Measurements from ENCODE around the gene ZSCAN26. TPM values are rescaled to one million over a fixed set of nuclear protein-coding genes. Genes with fewer than 3 reads are reported as not detected.

Gene ZSCAN26
- total RNA-seq, 4 donors from 2014 or later, result 11.4 to 19.5 (median 14.8) TPM

DNA sequence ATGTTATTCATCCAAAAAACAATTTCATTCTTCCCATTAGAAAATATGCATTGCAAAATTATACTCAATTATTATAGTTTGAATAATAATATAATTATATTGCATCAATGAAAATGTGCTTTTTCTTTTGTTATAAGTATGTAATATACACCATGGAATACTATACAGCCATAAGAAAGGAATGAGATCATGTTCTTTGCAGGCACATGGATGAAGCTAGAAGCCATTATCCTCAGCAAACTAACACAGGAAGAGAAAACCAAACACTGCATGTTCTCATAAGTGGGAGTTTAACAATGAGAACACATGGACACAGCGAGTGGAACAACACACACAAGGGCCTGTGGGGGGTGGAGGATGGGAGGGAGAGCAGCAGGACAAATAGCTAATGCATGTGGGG, 9.9 kb upstream of the ZSCAN26 start:
- DNase-seq (ENCODE audit: low spot score) (no peak), ATAC-seq (ENCODE audit: low FRiP score) (no peak)
- TF ChIP-seq, protein P1, sequence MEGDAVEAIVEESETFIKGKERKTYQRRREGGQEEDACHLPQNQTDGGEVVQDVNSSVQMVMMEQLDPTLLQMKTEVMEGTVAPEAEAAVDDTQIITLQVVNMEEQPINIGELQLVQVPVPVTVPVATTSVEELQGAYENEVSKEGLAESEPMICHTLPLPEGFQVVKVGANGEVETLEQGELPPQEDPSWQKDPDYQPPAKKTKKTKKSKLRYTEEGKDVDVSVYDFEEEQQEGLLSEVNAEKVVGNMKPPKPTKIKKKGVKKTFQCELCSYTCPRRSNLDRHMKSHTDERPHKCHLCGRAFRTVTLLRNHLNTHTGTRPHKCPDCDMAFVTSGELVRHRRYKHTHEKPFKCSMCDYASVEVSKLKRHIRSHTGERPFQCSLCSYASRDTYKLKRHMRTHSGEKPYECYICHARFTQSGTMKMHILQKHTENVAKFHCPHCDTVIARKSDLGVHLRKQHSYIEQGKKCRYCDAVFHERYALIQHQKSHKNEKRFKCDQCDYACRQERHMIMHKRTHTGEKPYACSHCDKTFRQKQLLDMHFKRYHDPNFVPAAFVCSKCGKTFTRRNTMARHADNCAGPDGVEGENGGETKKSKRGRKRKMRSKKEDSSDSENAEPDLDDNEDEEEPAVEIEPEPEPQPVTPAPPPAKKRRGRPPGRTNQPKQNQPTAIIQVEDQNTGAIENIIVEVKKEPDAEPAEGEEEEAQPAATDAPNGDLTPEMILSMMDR (IDR thresholded peaks at IDR 0.05), result no peak

DNA sequence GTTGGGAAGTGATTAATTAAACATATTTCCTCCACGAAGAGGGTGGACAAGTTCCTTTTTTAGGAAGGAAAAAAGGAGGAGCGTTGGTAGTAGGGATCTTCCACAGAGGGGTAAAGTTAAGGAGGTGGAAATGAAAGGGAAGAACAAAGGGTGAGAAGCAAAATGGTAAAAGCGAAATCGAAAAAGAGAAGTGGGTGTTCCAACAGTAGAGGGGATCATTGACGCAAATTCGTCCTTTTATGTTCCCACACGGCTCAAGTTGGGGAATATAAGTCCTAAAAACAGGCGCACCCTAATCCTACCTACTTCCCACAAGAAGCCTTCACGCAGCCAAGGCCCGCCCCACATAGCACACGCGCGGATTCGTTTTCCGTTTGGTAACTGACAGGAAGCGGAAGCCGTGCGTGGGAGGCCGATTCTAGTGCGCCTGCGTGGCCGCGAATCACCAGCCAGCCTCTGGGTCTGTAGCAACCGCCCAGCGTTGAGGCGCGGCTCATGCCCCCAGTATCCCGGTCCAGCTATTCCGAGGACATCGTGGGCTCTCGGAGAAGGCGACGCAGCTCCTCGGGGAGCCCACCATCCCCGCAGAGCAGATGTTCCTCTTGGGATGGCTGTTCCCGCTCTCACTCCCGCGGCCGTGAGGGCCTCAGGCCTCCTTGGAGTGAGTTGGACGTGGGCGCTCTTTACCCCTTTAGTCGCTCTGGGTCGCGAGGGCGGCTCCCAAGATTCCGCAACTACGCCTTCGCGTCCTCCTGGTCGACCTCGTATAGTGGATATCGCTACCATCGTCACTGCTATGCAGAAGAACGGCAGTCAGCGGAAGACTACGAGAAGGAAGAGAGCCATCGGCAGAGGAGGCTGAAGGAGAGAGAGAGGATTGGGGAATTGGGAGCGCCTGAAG, 7.8 kb upstream of the ZSCAN26 start, which contains the start of gene NKAPL:
Gene NKAPL, plus strand, starts transcription at position 421 of the 901 bp plus-strand sequence. Its CDS starts 75 bp downstream, at position 496.
- TF ChIP-seq, protein P1 (IDR thresholded peaks at IDR 0.05), result no peak
- DNase-seq (ENCODE audit: low spot score) (no peak), ATAC-seq (ENCODE audit: low FRiP score) (peak; percentile 62)

DNA sequence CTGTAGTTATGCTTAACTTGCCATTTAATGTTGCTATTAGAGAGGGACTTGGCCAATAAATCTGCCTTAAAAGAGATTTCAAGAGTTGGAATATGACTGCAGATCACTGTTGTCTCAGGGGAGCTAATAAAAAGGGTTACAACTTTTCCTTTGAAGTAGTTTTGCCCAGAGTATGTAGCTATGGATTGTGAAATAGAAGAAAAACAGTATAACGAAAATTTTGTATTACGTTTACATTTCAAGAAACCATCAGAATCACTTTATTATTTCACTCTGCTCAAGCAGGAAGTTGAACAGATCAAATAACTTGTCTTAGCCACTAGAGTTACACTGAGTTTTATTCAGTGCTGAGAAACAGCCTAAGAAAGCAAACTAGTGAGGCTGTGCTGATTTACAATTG, 3.0 kb upstream of the ZSCAN26 start:
- no peak for ATAC-seq (ENCODE audit: low FRiP score)

GRCh38 chr6:28264834-28265401, 2.0 kb upstream of the ZSCAN26 start:
- DNase-seq (ENCODE audit: low spot score) (no peak), ATAC-seq (ENCODE audit: low FRiP score) (no peak)
- TF ChIP-seq, protein P1 (IDR thresholded peaks at IDR 0.05), result no peak

More for the DNA sequence above, 3.0 kb upstream of the ZSCAN26 start:
- DNase-seq (ENCODE audit: low spot score), result no peak
- TF ChIP-seq, protein P1 (IDR thresholded peaks at IDR 0.05), result no peak

- TF ChIP-seq, protein P1 (IDR thresholded peaks at IDR 0.05), result no peak
- ATAC-seq (ENCODE audit: low FRiP score), result no peak
- no peak for DNase-seq (ENCODE audit: low spot score)
These were observed 381 bp upstream of the ZSCAN26 start for GRCh38 chr6:28266563-28266961.

DNA sequence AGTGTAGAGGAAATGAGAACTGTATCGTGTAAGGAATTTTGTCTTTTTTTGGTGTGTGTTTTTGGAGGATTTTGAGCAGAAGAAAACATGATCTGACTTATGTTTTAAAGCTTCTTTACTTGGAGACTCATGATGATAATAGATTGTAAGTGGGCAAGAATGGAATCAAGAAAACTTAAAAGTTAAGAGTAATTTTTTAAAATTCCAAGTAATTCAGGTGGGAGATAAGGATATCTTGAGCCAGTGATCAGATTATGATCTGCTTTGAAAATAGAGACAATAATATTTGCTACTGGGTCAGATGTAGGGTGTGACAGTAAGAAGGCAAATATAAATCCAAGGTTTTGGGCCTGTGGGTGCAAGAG, 734 bp downstream of the ZSCAN26 start:
- TF ChIP-seq, protein P1 (IDR thresholded peaks at IDR 0.05), result no peak
- DNase-seq (ENCODE audit: low spot score) (no peak), ATAC-seq (ENCODE audit: low FRiP score) (no peak)

Measured in omental fat pad (tissue), 4 donors.